ENCODE measurements around the gene PTPN4.

GRCh38 chr2:119818792-119819191 lies 59.1 kb downstream of the PTPN4 start:
- TF ChIP-seq CTCF (IDR thresholded peaks at IDR 0.05) = no peak
- no peak for TF ChIP-seq POLR2A (IDR thresholded peaks at IDR 0.05)

All from esophagus squamous epithelium (tissue), 4 donors.